Ishikawa (cell line): ENCODE data around the gene A4GALT.

Experiments
- CEBPB ChIP-seq: IDR thresholded peaks from 2 replicates; pipeline ENCODE4 v1.6.1; 2012
- CREB1 ChIP-seq: IDR thresholded peaks from 2 replicates; pipeline ENCODE4 v1.6.1; 2012; ENCODE audit warnings: low read depth
- TAF1 ChIP-seq: IDR thresholded peaks from 2 replicates; pipeline ENCODE4 v1.6.1; 2012; ENCODE audit warnings: low read depth, mild to moderate bottlenecking
- TF ChIP-seq, protein P1 (sequence below): IDR thresholded peaks from 2 replicates; pipeline ENCODE4 v1.6.1; 2012

DNA sequence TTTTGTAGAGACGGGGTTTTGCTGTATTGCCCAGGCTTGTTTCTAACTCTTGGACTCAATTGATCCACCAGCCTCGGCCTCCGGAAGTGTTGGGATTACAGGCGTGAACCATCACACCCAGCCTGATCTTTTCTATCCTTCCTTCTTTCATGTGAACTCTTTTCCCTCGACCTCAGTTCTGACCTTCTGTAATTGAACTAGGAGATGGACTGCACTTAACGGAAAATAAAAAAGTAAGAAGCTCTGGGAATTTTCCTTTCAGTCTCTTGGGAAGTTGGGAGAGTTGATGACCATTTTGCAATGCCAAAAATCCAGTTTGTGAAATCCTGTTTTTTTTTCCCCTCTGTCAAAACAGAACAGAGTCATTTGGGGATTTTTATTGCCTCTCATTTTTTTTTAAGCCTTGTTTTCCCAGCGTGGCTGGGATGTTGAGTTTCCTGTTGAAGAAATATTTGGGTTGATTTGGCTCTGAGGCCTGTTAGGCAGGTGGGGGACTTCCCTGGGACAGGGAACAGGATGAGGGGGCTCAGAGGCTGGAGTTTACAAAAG, 44.5 kb downstream of the A4GALT start:
- TF ChIP-seq CEBPB (no peak), CREB1 (no peak), TAF1 (no peak)
- TF ChIP-seq, protein P1, sequence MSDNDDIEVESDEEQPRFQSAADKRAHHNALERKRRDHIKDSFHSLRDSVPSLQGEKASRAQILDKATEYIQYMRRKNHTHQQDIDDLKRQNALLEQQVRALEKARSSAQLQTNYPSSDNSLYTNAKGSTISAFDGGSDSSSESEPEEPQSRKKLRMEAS = no peak
